ENCODE measurements around the gene BANP.
"Not testable (repeated sequence)": the region's sequence is repeated elsewhere in the genome, so short reads cannot be mapped to it uniquely, and the experiment has no call there.

BANP gene

GRCh38 chr16:88017587-88018101, 66.4 kb downstream of the BANP start:
- Histone ChIP-seq H3K27me3 (ENCODE audit: control insufficient read depth, insufficient read depth, low read length) (no peaks in the 10 kb centered on the region), H3K4me3 (ENCODE audit: low read depth, low read length) (no peak overlapping the region), H3K9ac (ENCODE audit: low read depth, low read length) (no peak overlapping the region), H3K9me3 (ENCODE audit: control insufficient read depth, insufficient read depth, low read length) (no peaks in the 10 kb centered on the region), H3K27ac (ENCODE audit: low read depth, low read length) (no peak overlapping the region), H3K36me3 (ENCODE audit: control insufficient read depth, insufficient read depth, low read length) (peaks cover 23% of the 10 kb centered on the region), H3K4me1 (ENCODE audit: control insufficient read depth, insufficient read depth, low read length) (no peaks in the 10 kb centered on the region)

DNA sequence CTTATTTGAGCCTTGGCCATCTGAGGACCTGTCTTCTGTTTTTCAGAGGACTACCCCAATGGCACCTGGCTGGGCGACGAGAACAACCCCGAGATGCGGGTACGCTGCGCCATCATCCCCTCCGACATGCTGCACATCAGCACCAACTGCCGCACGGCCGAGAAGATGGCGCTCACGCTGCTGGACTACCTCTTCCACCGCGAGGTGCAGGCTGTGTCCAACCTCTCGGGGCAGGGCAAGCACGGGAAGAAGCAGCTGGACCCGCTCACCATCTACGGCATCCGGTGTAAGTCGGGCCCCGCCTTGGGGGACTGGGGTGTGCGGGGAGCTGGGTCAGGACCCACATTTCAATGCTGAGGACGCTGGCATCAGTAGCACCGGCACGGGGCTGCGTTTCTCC, 67.1 kb downstream of the BANP start:
- H3K4me3 ChIP-seq (ENCODE audit: low read depth, low read length); H3K27me3 ChIP-seq (ENCODE audit: control insufficient read depth, insufficient read depth, low read length); H3K27ac ChIP-seq (ENCODE audit: low read depth, low read length); H3K9me3 ChIP-seq (ENCODE audit: control insufficient read depth, insufficient read depth, low read length); H3K4me1 ChIP-seq (ENCODE audit: control insufficient read depth, insufficient read depth, low read length); H3K9ac ChIP-seq (ENCODE audit: low read depth, low read length): not testable (repeated sequence)
- H3K36me3 ChIP-seq (ENCODE audit: control insufficient read depth, insufficient read depth, low read length) = peaks cover 23% of the 10 kb centered on the region; the same call in 1 of the 2 replicates

- H3K4me1 ChIP-seq (ENCODE audit: control insufficient read depth, insufficient read depth, low read length); H3K9me3 ChIP-seq (ENCODE audit: control insufficient read depth, insufficient read depth, low read length); H3K9ac ChIP-seq (ENCODE audit: low read depth, low read length); H3K27me3 ChIP-seq (ENCODE audit: control insufficient read depth, insufficient read depth, low read length); H3K27ac ChIP-seq (ENCODE audit: low read depth, low read length); H3K4me3 ChIP-seq (ENCODE audit: low read depth, low read length): not testable (repeated sequence)
- peaks cover 23% of the 10 kb centered on the region; the same call in 1 of the 2 replicates for H3K36me3 ChIP-seq (ENCODE audit: control insufficient read depth, insufficient read depth, low read length)
Measured at GRCh38 chr16:88019041-88019820, 68.0 kb downstream of the BANP start.

GRCh38 chr16:88019821-88020515, 68.7 kb downstream of the BANP start:
- Histone ChIP-seq H3K4me3 (ENCODE audit: low read depth, low read length) (no peak overlapping the region), H3K9me3 (ENCODE audit: control insufficient read depth, insufficient read depth, low read length) (no peaks in the 10 kb centered on the region), H3K27me3 (ENCODE audit: control insufficient read depth, insufficient read depth, low read length) (no peaks in the 10 kb centered on the region), H3K27ac (ENCODE audit: low read depth, low read length) (no peak overlapping the region), H3K36me3 (ENCODE audit: control insufficient read depth, insufficient read depth, low read length) (peaks cover 23% of the 10 kb centered on the region; the same call in 1 of the 2 replicates), H3K4me1 (ENCODE audit: control insufficient read depth, insufficient read depth, low read length) (no peaks in the 10 kb centered on the region), H3K9ac (ENCODE audit: low read depth, low read length) (no peak overlapping the region)

GRCh38 chr16:88020516-88020885, 69.3 kb downstream of the BANP start:
- Histone ChIP-seq H3K9ac (ENCODE audit: low read depth, low read length) (no peak overlapping the region), H3K9me3 (ENCODE audit: control insufficient read depth, insufficient read depth, low read length) (no peaks in the 10 kb centered on the region), H3K4me3 (ENCODE audit: low read depth, low read length) (no peak overlapping the region), H3K4me1 (ENCODE audit: control insufficient read depth, insufficient read depth, low read length) (no peaks in the 10 kb centered on the region), H3K27ac (ENCODE audit: low read depth, low read length) (no peak overlapping the region), H3K27me3 (ENCODE audit: control insufficient read depth, insufficient read depth, low read length) (no peaks in the 10 kb centered on the region), H3K36me3 (ENCODE audit: control insufficient read depth, insufficient read depth, low read length) (peaks cover 23% of the 10 kb centered on the region; the same call in 1 of the 2 replicates)

GRCh38 chr16:88021041-88021970, 70.1 kb downstream of the BANP start:
- not testable (repeated sequence) for H3K4me1 ChIP-seq (ENCODE audit: control insufficient read depth, insufficient read depth, low read length); H3K4me3 ChIP-seq (ENCODE audit: low read depth, low read length); H3K9me3 ChIP-seq (ENCODE audit: control insufficient read depth, insufficient read depth, low read length); H3K27ac ChIP-seq (ENCODE audit: low read depth, low read length); H3K9ac ChIP-seq (ENCODE audit: low read depth, low read length); H3K27me3 ChIP-seq (ENCODE audit: control insufficient read depth, insufficient read depth, low read length)
- H3K36me3 ChIP-seq (ENCODE audit: control insufficient read depth, insufficient read depth, low read length) = peaks cover 23% of the 10 kb centered on the region; the same call in 1 of the 2 replicates

DNA sequence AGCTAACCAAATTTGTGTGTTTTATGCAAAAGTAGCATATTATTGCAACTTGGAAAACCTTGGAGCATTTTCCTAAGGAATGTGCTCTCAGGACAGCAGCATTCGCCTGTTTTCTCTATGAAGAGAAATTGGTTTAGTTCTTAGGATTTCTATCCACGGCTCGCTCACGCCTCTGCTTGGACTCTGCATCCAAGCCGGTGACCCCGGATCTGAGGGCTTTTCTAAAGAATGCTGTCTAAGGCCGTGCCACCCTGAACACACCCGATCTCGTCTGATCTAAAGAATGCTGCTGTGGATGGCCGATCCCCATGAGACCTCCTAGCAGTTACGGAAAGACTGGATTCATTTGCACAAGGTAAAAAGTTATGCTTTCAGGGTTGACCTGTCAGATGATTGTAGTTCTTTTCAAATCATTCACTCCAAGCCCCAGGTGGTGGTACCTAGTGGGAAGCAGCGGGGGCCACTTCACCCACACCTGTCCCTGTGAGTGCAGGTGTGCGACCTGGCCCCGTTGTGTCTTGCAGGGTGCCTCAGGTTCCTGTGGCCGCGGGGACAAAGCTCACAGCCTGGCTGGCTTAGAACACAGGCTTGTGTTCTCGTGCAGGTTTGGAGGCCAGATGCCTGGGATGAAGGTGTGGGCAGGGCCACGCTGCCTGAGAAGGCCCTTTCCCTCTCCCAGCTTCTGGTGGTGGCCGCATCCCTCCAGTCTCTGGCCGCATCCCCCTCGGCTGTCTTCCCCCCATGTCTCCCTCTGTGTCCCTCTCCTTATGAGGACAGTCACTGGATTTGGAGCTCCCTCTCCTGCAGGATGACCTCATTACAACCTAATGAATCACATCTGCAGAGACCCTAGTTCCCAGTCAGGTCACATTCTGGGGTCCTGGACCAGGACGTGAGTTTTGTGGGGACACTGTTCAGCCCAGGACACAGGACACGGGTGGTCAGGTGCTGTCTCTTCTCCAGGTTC, 71.1 kb downstream of the BANP start:
- Histone ChIP-seq H3K9ac (ENCODE audit: low read depth, low read length) (no peak overlapping the region), H3K4me1 (ENCODE audit: control insufficient read depth, insufficient read depth, low read length) (no peaks in the 10 kb centered on the region), H3K27ac (ENCODE audit: low read depth, low read length) (no peak overlapping the region), H3K36me3 (ENCODE audit: control insufficient read depth, insufficient read depth, low read length) (peaks cover 18% of the 10 kb centered on the region; the same call in 1 of the 2 replicates), H3K4me3 (ENCODE audit: low read depth, low read length) (no peak overlapping the region), H3K9me3 (ENCODE audit: control insufficient read depth, insufficient read depth, low read length) (no peaks in the 10 kb centered on the region), H3K27me3 (ENCODE audit: control insufficient read depth, insufficient read depth, low read length) (no peaks in the 10 kb centered on the region)

GRCh38 chr16:88023366-88023765, 72.1 kb downstream of the BANP start:
- no peaks in the 10 kb centered on the region for H3K27me3 ChIP-seq (ENCODE audit: control insufficient read depth, insufficient read depth, low read length)

DNA sequence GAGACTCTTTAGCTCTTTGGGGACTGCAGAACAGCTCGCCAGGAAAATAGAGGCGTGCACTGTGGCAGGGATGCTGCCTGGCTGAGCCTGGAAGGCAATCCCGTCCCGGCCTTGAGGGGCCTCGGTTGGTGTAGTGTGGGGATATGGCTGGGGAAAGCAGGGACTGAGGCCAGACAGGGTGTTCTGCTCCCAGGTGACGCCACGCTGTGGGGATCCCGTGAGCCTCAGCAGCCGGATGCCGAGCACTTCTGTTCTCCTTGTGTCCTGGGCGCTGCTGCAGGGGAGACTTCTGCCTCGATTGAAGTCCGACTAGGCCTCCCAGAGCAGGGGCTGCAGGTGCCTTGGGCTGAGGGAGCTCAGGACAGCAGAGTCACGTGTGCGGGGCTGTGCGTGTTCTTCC, 72.6 kb downstream of the BANP start:
- no peaks in the 10 kb centered on the region for H3K27me3 ChIP-seq (ENCODE audit: control insufficient read depth, insufficient read depth, low read length)

More at GRCh38 chr16:88023366-88023765, 72.1 kb downstream of the BANP start:
- H3K4me1 ChIP-seq (ENCODE audit: control insufficient read depth, insufficient read depth, low read length) = peaks cover 7% of the 10 kb centered on the region; the same call in 1 of the 2 replicates
- H3K9me3 ChIP-seq (ENCODE audit: control insufficient read depth, insufficient read depth, low read length) = no peaks in the 10 kb centered on the region
- no peak overlapping the region for H3K4me3 ChIP-seq (ENCODE audit: low read depth, low read length)
- H3K36me3 ChIP-seq (ENCODE audit: control insufficient read depth, insufficient read depth, low read length) = peaks cover 20% of the 10 kb centered on the region; the same call in 1 of the 2 replicates
- no peak overlapping the region for H3K27ac ChIP-seq (ENCODE audit: low read depth, low read length)
- no peak overlapping the region for H3K9ac ChIP-seq (ENCODE audit: low read depth, low read length)

More for the DNA sequence above, 72.6 kb downstream of the BANP start:
- Histone ChIP-seq H3K9ac (ENCODE audit: low read depth, low read length) (no peak overlapping the region), H3K9me3 (ENCODE audit: control insufficient read depth, insufficient read depth, low read length) (no peaks in the 10 kb centered on the region), H3K4me1 (ENCODE audit: control insufficient read depth, insufficient read depth, low read length) (peaks cover 9% of the 10 kb centered on the region; the same call in 1 of the 2 replicates), H3K36me3 (ENCODE audit: control insufficient read depth, insufficient read depth, low read length) (peaks cover 18% of the 10 kb centered on the region; the same call in 1 of the 2 replicates), H3K27ac (ENCODE audit: low read depth, low read length) (no peak overlapping the region), H3K4me3 (ENCODE audit: low read depth, low read length) (no peak overlapping the region)
